SIG-M5 treated with dmso at 0.1 percent for 504 hours (cell line): ENCODE measurements around the gene TANGO2.

Experiments used
- DNase-seq: peaks from one replicate; lab custom pipeline; 2025; ENCODE audit not compliant: unreplicated experiment; lab: John Stamatoyannopoulos, UW

Gene TANGO2

DNA sequence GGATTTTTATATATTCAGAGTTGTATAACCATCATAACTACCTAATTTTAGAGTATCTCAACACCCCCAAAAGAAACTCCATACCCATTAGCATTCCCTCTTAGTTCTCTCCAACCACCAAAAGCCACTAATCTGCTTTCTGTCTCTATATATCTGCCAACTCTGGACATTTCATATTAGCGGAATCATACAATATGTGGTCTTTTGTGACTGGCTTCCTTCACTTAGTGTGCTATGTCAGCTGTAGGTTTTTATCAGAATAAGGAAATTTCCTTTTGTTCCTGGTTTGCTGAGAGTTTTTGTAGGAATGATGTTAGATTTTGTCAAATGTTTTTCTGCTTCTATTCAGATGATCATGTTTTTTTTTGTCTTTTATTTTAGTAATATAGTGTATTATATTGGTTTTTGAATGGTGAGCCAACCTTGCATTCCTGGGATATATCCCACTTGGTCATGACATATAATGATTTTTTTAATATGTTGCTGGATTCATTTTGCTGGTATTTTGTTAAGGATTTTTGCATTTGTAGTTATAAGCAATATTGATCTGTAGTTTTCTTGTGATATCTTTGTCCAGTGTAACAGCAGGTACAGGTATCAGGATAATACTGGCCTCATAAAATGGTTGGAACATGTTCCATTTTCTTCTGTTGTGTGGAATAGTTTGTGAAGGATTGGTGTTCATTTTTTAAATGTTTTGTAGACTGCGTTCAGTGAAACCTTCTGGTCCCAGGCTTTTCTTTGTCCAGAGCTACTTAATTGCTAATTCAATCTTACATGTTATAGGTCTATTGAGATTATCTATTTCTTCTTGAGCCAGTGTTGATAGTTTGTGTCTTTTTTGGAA, 75.9 kb downstream of the TANGO2 start:
- DNase-seq, result no peak

DNA sequence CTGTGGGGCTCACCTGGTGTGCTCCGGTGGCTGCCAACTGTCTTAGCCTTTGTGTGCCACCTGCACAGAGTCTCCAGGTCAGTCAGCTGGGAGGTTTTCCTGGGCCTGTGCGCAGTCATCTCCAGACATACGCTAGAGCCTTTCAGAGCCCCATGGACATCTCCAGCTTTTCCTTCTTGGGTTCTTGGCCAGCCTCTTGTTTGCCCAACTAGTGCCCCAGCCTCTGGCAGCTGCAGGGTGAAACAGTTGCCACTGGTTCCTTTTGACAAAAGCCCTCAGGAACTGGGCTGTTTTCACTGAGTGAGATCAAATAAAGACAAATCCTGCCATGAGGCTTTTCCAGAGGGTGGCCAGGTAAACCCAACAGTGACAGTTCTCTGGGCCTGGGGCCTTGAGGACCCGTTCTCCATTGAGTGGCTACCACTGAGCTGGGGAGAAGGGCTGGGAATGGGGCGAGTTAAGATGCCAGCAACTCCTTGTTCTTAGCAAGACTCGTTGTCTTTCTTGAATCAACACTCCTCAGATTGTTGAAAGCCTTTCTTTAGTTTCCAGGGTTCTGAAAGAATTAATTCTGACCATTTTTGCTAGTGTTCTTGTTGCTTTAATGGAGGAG, 78.3 kb downstream of the TANGO2 start:
- no peak for DNase-seq

DNA sequence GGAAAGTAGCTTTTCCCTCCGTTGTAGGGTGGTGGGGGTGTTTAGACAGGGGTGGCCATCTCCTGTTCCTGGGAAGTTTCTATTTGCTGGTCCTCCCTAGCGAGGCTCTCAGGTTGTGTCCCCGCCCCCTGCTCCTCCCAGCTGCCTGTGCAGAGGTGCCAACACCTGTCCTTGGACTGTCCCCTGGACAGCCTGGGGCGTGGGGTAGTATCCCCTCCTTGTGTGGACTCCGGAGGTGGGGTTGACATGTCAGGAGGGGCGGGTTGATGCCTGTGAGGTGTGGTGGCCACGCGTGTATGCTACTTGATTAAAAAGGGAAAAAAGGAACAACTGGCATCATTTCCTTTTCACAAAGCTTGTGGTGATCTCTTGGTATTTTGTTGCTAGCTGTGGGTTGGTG, 80.7 kb downstream of the TANGO2 start:
- no peak for DNase-seq

DNA sequence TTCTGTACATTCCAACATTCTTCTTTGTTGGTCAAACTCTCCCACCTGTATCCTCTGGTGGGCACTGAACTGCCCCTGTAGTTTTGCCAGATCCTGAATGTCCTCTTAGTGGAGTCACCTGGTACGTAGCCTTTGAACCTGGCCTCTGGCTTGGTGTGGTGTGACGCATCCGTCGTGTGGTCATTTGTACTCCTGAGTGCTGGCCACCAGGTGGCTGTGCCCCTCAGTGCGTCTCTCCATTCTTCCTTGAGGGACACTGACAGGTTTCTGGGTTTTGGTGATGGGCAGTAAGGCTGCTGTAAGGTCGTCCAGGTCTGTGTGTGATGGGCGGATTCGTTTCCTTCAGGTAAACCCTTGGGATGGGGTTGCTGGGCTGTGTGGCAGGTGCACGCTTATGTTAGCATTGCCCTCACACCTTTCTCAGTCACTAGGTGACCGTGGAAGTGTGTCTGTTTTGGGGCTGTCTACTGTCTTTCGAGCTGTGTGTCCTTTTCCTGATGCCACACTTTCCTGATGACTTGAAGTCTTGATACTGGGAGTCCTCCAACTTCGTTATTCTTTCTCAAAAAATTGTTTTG, 81.4 kb downstream of the TANGO2 start:
- DNase-seq, result no peak

DNA sequence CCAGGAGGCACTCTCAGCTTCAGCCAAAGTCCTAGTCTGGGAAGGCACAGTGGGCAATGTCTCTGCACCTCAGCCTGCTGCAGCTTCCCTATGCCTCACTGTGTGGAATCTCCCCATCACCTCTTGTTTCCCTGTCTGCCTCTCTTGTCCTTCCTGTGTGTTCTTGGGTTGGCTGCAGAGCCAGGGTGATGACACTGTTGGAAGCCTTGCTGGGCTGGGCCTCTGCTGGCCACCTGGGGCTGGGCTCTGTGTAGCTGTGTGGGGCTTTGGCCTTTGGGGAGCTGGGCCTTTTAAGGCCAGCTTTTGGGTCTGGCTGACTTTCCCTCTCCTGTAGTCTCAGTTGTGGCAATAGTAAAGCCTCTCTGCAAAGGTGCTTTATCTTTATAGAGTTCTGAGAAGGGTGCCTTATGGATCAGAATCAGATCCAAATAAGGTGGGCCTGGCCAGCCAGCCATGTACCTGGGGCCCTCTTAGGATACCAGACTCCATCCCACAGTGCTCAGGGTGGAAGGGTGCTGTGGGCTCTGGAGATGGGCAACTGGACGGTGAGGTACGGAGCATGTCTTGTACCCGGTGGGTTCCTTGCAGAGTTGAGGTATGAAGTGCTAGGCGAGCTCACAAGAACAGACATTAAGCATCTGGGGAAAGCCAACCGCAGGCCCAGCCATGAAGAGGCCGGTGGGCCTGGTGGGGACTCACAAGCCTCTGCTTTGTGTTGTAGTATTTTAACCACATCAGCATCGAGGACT, 84.7 kb downstream of the TANGO2 start:
- DNase-seq, result no peak

DNA sequence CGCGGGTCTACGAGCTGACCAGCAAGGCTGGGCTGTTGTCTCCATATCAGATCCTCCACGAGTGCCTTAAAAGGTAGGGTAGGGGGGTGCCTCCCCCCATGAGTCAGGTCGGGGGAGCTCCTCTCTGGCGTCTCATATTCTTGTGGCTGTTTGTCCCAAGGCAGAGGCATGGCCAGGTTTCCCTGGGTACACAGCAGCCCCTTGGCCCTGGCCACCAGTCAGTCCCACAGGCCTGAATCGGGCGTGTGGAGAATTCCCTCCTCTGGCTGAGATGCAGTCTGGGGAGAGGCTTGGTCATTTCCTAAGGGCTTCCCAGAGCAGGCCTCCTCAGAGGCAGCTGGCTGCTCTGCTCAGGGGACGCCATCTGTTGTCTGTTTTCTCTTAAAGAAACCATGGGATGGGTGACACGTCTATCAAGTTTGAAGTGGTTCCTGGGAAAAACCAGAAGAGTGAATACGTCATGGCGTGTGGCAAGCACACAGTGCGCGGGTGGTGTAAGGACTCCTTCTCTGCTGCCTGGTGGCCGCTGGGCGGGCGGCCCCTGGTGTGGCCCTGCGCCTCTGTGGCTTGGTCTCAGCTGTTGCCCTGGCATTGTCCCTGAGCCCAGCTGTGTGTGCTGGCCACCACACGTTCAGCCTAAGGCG, 85.4 kb downstream of the TANGO2 start:
- DNase-seq, result no peak

DNA sequence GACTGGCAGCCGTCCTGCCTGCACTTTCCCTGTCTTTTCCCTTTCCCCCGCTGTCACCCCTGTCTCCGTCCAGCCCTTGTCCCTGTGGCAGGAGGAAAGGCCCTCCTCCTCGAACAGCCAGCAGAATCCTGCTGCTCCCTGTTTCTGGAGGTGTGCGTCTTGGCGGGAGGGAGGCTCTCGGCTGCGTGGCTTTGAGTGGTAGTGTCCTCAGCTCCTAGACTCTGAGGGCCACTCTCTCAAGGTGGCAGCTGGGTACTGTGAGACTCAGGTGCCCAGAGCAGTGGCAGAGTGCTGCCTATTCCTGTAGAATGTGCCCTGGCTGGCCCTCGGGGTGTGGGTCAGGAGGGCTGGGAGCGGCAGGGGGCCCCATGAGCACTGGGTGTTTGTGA, 85.9 kb downstream of the TANGO2 start:
- DNase-seq, result no peak

DNA sequence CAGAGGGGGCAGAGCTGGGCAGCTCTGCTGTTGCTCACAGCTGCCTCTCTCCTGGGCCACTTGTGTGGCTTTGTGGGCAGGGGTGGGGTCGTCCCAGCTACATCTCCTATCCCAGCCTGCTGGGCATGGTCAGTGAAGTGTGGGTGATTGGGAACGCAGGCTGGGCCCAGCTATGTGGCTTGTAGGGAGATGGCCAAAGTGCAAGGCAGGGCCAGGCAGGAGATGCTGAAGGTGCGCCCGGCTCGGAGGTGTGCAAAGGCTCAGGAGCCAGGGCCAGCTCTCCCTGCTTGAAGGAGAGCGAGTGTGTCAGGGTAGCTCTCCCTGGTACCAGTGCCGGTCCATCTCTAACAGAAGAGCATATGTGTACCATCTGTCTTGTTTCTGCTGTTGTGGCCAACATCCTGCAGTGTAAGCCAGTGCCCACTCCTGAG, 86.6 kb downstream of the TANGO2 start:
- DNase-seq, result no peak

DNA sequence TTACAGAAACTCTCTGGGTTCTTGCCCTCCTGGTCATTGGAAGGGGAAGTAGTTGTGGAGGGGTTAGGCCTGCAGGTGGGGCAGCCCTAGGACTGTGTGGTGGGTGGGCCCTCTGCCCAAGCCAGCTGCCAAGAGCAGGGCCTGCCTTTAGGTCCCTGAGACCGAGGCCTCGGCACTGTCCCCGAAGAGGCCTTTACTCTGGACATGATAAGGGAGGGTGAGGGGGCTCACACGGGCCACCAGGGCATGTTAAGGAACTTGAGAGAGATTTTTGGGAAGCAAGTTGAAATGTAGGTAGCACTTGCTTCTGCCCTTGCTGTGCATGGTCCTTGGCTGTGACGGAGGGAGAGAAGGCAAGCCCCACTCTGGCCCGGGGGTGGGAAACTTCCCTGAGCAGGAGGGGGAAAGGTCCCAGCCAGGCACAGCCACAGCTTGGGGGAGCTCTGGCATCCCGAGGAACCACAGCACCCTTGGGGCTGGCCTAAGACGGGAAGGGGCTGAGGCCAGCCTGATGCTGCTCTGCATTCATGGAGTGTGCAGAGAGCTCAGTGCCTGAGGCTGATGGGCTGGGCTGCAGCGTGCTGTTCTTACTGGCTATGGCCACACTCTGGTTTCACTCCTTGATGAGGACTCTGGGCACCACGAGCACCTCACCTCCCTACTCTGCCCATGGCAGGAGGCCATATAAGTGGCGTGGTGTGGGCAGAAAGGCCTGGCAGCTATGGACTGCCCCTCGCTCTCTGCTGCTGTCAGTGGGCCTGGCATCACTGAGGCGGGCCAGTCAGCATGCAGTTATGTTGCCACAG, 87.2 kb downstream of the TANGO2 start:
- DNase-seq, result no peak

DNA sequence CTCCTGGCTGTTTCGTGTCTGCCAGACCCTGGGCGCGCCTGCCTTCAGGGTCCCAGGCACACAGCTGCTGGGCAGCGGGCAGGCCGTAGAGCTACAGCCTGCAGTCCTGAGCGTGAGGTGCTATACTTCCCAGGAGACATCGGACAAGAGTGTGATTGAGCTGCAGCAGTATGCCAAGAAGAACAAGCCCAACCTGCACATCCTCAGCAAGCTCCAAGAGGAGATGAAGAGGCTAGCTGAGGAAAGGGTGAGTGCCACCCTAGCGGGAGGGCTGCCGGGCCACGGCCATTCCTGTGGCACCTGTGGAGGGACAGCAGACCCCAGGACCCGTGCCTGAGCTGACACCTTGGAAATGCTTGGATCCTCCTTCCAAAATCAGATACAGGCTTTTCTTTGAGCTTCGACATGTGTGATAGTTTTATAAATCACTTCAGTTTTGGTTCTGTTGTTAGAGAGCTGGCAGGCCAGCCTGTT, 87.9 kb downstream of the TANGO2 start:
- no peak for DNase-seq

DNA sequence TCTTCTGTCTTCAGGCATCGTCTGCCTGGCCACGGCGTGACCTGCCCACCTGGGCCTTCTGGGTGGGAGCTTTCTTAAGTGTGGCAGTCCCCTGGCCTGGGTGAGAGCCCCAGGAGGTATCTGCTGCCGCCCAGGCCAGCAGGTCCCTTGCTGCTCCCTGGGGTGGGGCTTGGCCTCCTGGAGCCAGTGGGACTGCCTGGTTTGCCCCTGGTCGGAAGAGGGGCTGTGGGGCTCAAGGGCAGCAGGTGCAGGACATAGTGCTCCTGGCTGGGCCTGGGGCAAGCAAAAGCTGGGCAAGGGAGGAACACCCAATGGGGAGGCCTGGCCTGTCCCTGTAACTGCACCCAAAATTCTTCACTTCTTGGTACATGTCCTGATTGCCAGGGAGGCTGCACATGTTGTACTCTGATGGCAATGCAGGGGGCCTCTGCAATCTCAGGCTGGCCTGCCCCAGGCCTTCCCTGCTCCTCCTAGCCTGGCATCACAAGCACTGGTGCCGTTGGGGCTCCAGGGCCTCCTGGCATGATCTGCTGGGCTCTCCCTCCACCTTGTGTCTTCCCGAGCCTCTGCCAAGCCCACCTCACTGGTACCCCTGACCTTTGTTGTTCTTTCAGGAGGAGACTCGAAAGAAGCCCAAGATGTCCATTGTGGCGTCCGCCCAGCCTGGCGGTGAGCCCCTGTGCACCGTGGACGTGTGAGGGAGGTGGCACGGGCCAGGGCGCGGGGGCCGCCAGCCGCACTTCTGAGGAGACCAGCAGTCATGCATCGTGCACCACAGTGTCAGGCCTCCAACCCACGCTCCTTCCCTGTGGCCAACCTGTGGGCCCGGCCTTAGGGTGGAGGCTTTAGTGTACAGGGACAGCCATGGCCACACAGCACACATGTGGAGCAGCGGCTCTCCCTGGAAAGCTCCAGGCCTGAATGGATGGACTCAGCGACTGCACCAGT, 88.8 kb downstream of the TANGO2 start:
- DNase-seq, result no peak

DNA sequence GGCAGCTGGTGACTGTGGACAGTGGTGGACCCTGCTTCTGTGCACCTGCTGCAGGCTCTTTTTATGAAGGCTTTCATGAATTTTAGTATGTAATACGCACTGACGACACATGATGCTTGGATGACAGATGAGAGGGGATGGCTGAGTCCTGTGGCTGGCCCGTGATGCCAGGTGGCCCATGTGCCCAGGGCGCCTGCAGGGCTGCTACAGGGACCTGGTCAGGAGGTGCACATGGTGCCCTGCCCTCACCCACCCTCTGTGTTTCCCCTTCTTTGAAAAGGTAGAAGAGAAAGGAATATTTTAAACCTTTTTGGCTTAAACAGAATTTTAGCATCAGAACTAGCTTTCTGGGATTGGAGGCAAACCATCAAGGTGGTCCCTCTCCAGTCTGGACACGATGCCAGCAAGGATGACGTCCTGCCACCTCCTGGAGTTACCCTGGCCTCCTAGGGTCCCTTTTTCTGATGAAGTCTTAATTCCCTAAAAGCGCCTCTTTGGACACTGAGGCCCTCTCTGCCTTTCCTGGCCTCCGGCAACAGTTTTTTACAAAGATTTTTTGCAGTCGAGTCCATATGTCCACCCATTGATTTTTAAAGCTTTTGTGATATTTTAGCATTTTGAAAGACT, 89.6 kb downstream of the TANGO2 start:
- no peak for DNase-seq

DNA sequence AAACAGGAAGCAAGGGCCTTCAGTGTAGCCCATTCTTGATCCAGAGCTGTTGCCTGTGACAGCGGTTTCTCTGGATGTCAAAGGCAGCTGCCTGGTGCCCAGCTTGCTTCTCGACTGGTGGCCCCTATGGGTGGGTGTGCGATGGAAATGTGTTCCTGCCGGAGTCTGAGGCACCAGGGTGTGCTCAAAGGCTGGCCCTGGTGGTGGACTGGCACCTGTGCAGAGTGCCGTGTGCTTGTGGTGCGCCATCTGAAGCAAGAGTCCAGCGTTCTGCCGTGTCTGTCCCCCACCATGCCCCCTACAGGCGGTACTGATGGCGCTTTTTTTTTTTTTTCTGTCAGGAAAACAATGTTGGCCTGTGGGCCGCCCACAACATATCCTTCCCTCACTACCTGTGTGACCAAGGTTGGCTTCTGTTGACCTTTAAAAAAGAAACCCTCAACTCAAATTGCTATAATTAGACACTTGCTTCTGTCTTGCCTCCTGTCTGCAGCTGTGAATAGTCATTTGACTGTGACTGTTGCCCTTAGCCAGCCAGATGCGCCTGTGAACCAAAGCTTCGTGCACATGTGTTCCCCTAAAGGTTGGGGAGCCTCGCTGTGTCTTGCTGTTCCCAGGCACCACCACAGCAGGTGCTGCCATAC, 90.3 kb downstream of the TANGO2 start:
- DNase-seq, result peak; percentile 54

DNA sequence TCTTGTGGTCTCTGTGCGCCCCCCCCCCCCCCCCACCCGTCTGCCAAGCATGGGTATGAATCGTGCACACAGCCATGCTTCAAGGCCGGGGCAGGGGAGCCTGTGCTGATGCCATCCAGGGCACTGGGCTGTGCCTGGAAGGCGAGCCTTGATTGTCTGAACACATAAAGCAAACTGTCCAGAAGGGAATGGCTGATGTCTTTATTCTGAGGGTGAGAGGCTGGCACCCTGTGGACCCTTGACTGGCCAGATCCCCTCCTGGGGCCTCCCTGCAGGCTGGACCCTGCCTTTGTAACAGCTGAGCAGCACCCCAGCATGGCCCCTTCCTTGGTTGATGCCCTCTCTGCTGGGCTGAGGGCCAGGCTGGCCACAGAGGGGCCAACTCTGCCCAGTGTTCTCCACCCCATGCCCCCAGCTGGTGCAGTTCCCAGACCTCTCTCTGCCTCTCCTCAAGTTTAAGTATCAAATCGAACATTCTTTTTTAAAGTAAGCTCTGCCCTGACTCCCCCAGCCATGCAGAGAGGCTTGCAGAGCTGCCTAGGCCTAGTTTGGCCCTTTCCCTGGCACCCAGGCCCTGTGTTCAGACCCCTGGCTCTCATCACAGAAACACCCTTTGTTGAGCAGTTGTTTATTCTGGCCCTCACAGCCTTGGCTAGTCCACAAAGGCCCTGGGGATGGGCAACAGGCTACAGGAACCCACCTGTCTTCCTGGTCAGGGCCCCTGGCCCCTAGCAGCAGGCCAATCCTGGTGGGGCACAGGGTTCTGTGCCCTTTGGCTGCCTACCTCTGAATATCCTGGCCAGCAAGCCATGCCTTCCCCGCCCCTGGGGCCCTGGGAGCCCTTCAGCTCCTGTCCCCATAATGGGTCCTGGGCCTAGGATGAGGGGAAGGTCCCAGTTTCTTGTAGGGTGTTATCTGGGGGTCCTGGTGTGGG, 91.0 kb downstream of the TANGO2 start:
- no peak for DNase-seq

DNA sequence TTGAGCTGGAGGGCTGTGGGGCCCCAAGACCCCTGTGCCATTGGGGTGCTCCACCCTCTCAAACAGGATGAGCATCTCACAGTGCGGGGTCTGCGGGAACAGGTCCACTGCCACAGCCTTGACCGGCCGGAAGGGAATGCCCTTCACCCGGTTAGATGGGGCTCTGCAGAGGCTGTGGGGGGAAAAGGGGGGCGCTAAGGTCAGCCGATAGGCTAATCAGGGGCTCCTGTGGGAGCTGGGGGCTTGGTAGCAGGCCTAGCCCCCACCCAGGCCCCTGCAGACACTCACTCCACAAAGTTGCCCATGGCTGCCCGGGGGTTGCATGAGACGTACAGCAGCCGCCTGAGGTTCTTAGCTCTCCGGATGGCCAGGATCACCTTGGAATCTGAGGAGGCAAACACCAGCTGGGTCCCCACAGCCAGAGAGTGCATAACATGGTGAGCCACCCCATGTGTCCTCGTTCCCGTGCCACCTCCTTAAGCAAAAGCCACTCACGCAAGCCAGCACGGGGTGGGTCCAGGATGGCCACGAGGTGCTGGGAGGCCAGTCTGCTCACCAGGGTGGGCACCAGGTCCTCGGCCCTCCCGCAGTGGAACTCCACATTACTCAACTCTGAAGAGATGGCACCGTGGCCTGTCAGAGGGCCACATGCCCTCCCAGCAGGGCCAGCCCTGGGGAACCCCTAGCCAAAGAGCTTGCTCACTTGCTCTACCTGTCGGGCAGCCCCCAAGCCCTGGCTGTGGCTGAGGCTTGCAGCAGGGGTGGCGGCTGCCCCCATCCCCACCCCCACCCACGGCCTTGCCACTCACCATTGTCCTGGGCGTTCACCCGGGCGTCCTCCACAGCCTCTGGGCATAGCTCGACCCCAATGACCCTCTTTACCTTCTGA, 92.0 kb downstream of the TANGO2 start:
- DNase-seq, result no peak
